Mesenchymal stem cell (in vitro differentiated cells and primary cell): Measurements from ENCODE around the gene FSTL4.

Source experiments
- DNase-seq: peaks from one replicate; pipeline ENCODE4 v3.0.0-alpha.2; 2013
- H2AFZ ChIP-seq: one replicate; pipeline ENCODE4 v1.6.1; 2013; ENCODE audit warnings: low read depth, mild to moderate bottlenecking, control low read depth, inconsistent platforms, low read length, moderate library complexity
- H2AK5ac ChIP-seq: 2 replicates; pipeline ENCODE4 v1.6.1; 2013; ENCODE audit warnings: low read length, moderate library complexity, mild to moderate bottlenecking, inconsistent platforms; ENCODE audit not compliant: severe bottlenecking
- H2BK120ac ChIP-seq: one replicate; pipeline ENCODE4 v1.6.1; 2013; ENCODE audit warnings: low read depth, mild to moderate bottlenecking, inconsistent platforms, low read length, moderate library complexity
- H2BK12ac ChIP-seq, 2 experiments: one replicate each; pipeline ENCODE4 v1.6.1; 2013; ENCODE audit warnings: inconsistent platforms in 2 of 2, low read length in 2 of 2, mild to moderate bottlenecking in 2 of 2, moderate library complexity in 2 of 2, control low read depth in 1 of 2
- H2BK15ac ChIP-seq: one replicate; pipeline ENCODE4 v1.6.1; 2013; ENCODE audit warnings: mild to moderate bottlenecking, low read depth, inconsistent platforms; ENCODE audit not compliant: poor library complexity, severe bottlenecking
- H2BK5ac ChIP-seq: 2 replicates; pipeline ENCODE4 v1.6.1; 2013; ENCODE audit warnings: low read depth, mild to moderate bottlenecking, low read length, control low read depth, inconsistent platforms; ENCODE audit not compliant: poor library complexity, severe bottlenecking
- H3K14ac ChIP-seq, 2 experiments: one replicate each; pipeline ENCODE4 v1.6.1; 2013; ENCODE audit warnings: inconsistent platforms in 2 of 2, low read length in 2 of 2, control low read depth in 1 of 2, mild to moderate bottlenecking in 1 of 2, moderate library complexity in 1 of 2
- H3K18ac ChIP-seq, 2 experiments: one replicate each; pipeline ENCODE4 v1.6.1; 2013; ENCODE audit warnings: inconsistent platforms in 2 of 2, low read length in 2 of 2, control low read depth in 1 of 2, low read depth in 1 of 2, mild to moderate bottlenecking in 1 of 2
- H3K23ac ChIP-seq, 2 experiments: one replicate each; pipeline ENCODE4 v1.6.1; 2013; ENCODE audit warnings: inconsistent platforms in 2 of 2, low read length in 2 of 2, mild to moderate bottlenecking in 2 of 2, moderate library complexity in 2 of 2, control low read depth in 1 of 2
- H3K27ac ChIP-seq: 2 replicates; pipeline ENCODE4 v1.5.1; 2013; ENCODE audit warnings: mild to moderate bottlenecking, moderate library complexity, low read length, control low read depth, inconsistent platforms; ENCODE audit not compliant: poor library complexity, severe bottlenecking
- H3K27me3 ChIP-seq, 2 experiments: 2 replicates each; pipeline versions ENCODE4 v1.6.1 to v1.7.0; 2013; ENCODE audit warnings: low read length in 2 of 2, mild to moderate bottlenecking in 2 of 2, moderate library complexity in 2 of 2, control low read depth in 1 of 2, inconsistent platforms in 1 of 2; ENCODE audit not compliant: control insufficient read depth in 1 of 2, insufficient read depth in 1 of 2
- H3K36me3 ChIP-seq, 2 experiments: 2 replicates each; pipeline versions ENCODE4 v1.6.1 to v1.7.0; 2013; ENCODE audit warnings: low read length in 2 of 2, control low read depth in 1 of 2, inconsistent platforms in 1 of 2, low read depth in 1 of 2, mild to moderate bottlenecking in 1 of 2; ENCODE audit not compliant: insufficient read depth in 2 of 2, control insufficient read depth in 1 of 2
- H3K4ac ChIP-seq, 2 experiments: one replicate each; pipeline ENCODE4 v1.6.1; 2013; ENCODE audit warnings: inconsistent platforms in 2 of 2, low read length in 2 of 2, mild to moderate bottlenecking in 2 of 2, moderate library complexity in 2 of 2, control low read depth in 1 of 2, low read depth in 1 of 2
- H3K4me1 ChIP-seq: 2 replicates; pipeline ENCODE4 v1.6.1; 2013; ENCODE audit warnings: low read depth, low read length, control low read depth; ENCODE audit not compliant: control insufficient read depth, insufficient read depth
- H3K4me2 ChIP-seq: 2 replicates; pipeline ENCODE4 v1.6.1; 2013; ENCODE audit warnings: low read length, mild to moderate bottlenecking, inconsistent platforms; ENCODE audit not compliant: poor library complexity, severe bottlenecking
- H3K4me3 ChIP-seq, 2 experiments: 2 replicates each; pipeline versions ENCODE4 v1.5.1 to v1.7.0; 2013; ENCODE audit warnings: low read length in 2 of 2, mild to moderate bottlenecking in 2 of 2, control low read depth in 1 of 2, low read depth in 1 of 2; ENCODE audit not compliant: insufficient read depth in 1 of 2
- H3K79me1 ChIP-seq: replicated peaks from 2 replicates; pipeline ENCODE4 v1.6.1; 2013; ENCODE audit warnings: mild to moderate bottlenecking, control low read depth, low read length, inconsistent platforms; ENCODE audit not compliant: poor library complexity, severe bottlenecking
- H3K9ac ChIP-seq: 2 replicates; pipeline ENCODE4 v1.7.0; 2013; ENCODE audit warnings: mild to moderate bottlenecking, low read length, moderate library complexity
- H3K9me3 ChIP-seq: 2 replicates; pipeline ENCODE4 v1.7.0; 2013; ENCODE audit warnings: mild to moderate bottlenecking, low read length; ENCODE audit not compliant: control insufficient read depth
- H4K8ac ChIP-seq: one replicate; pipeline ENCODE4 v1.6.1; 2013; ENCODE audit warnings: inconsistent platforms, mild to moderate bottlenecking, low read length, moderate library complexity
- H4K91ac ChIP-seq: one replicate; pipeline ENCODE4 v1.6.1; 2013; ENCODE audit warnings: mild to moderate bottlenecking, low read length, inconsistent platforms
- WGBS: methylation state at CpG from one replicate; pipeline ENCODE4 v1.1.7; 2013; ENCODE audit warnings: mixed read lengths; 5-methylcytosine and 5-hydroxymethylcytosine counted together

Gene FSTL4

GRCh38 chr5:133327946-133328401, 284.4 kb downstream of the FSTL4 start:
- H3K4me1 ChIP-seq = no peaks in the 10 kb centered on the region
- H4K8ac ChIP-seq = no peak overlapping the region
- H3K4me3 ChIP-seq = no peak overlapping the region
- no peak overlapping the region for H2BK15ac ChIP-seq
- H3K4ac ChIP-seq = no peak overlapping the region
- H3K4me2 ChIP-seq = no peak overlapping the region
- H3K9me3 ChIP-seq = no peaks in the 10 kb centered on the region
- H2BK5ac ChIP-seq = no peak overlapping the region
- H3K18ac ChIP-seq = no peak overlapping the region
- no peak overlapping the region for H2AK5ac ChIP-seq
- no peak overlapping the region for H2BK12ac ChIP-seq
- H2AFZ ChIP-seq = no peak overlapping the region
- H3K23ac ChIP-seq = no peak overlapping the region
- H3K27me3 ChIP-seq = peaks cover 48 to 87% of the 10 kb centered on the region in 2 experiments
- DNase-seq = no peak
- H4K91ac ChIP-seq = no peak overlapping the region
- H2BK120ac ChIP-seq = no peak overlapping the region
- no peaks in the 10 kb centered on the region for H3K36me3 ChIP-seq
- no peak overlapping the region for H3K27ac ChIP-seq
- H3K14ac ChIP-seq = no peak overlapping the region
- WGBS = 73% methylated on average over 4 of the region's 5 CpGs
- H3K9ac ChIP-seq = no peak overlapping the region
- H3K79me1 ChIP-seq = no peaks in the 10 kb centered on the region

- Histone ChIP-seq H3K4me3 (no peak overlapping the region), H2AK5ac (no peak overlapping the region), H3K27me3 (peaks cover 51 to 87% of the 10 kb centered on the region in 2 experiments), H4K8ac (no peak overlapping the region), H3K79me1 (no peaks in the 10 kb centered on the region), H3K36me3 (no peaks in the 10 kb centered on the region), H3K27ac (no peak overlapping the region), H3K9me3 (no peaks in the 10 kb centered on the region), H3K4me2 (no peak overlapping the region), H2BK12ac (no peak overlapping the region), H3K4ac (no peak overlapping the region), H3K23ac (no peak overlapping the region), H2BK5ac (no peak overlapping the region), H3K4me1 (no peaks in the 10 kb centered on the region), H4K91ac (no peak overlapping the region), H3K18ac (no peak overlapping the region), H2AFZ (no peak overlapping the region), H2BK120ac (no peak overlapping the region), H3K9ac (no peak overlapping the region), H2BK15ac (no peak overlapping the region), H3K14ac (no peak overlapping the region)
- 81% methylated on average over 5 of the region's 5 CpGs for WGBS
- DNase-seq = no peak
Measured at GRCh38 chr5:133326361-133326760, 286.0 kb downstream of the FSTL4 start.

- 88% methylated on average over 4 of the region's 5 CpGs for WGBS
- Histone ChIP-seq H2AK5ac (no peak overlapping the region), H3K23ac (no peak overlapping the region), H4K91ac (no peak overlapping the region), H2BK15ac (no peak overlapping the region), H3K9me3 (no peaks in the 10 kb centered on the region), H3K18ac (no peak overlapping the region), H3K4me3 (no peak overlapping the region), H2AFZ (no peak overlapping the region), H3K4ac (no peak overlapping the region), H3K79me1 (no peaks in the 10 kb centered on the region), H3K4me2 (no peak overlapping the region), H4K8ac (no peak overlapping the region), H3K9ac (no peak overlapping the region), H3K14ac (no peak overlapping the region), H3K4me1 (no peaks in the 10 kb centered on the region), H3K36me3 (no peaks in the 10 kb centered on the region), H2BK5ac (no peak overlapping the region), H2BK12ac (no peak overlapping the region), H3K27me3 (peaks cover 46 to 87% of the 10 kb centered on the region in 2 experiments), H3K27ac (no peak overlapping the region), H2BK120ac (no peak overlapping the region)
- no peak for DNase-seq
Measured at GRCh38 chr5:133325864-133326263, 286.5 kb downstream of the FSTL4 start.

GRCh38 chr5:133324926-133325325, 287.4 kb downstream of the FSTL4 start:
- H4K91ac ChIP-seq = no peak overlapping the region
- no peak overlapping the region for H3K23ac ChIP-seq
- no peak overlapping the region for H3K14ac ChIP-seq
- H3K18ac ChIP-seq = no peak overlapping the region
- H2BK5ac ChIP-seq = no peak overlapping the region
- H3K4ac ChIP-seq = no peak overlapping the region
- H3K4me1 ChIP-seq = no peaks in the 10 kb centered on the region
- no peaks in the 10 kb centered on the region for H3K36me3 ChIP-seq
- DNase-seq = no peak
- no peak overlapping the region for H2BK15ac ChIP-seq
- no peak overlapping the region for H3K9ac ChIP-seq
- no peak overlapping the region for H3K4me3 ChIP-seq
- no peak overlapping the region for H3K27ac ChIP-seq
- no peaks in the 10 kb centered on the region for H3K79me1 ChIP-seq
- no peak overlapping the region for H2BK12ac ChIP-seq
- H3K4me2 ChIP-seq = no peak overlapping the region
- 55% methylated on average over 4 of the region's 4 CpGs for WGBS
- peaks cover 43 to 84% of the 10 kb centered on the region in 2 experiments for H3K27me3 ChIP-seq
- no peak overlapping the region for H2AFZ ChIP-seq
- H2AK5ac ChIP-seq = no peak overlapping the region
- no peaks in the 10 kb centered on the region for H3K9me3 ChIP-seq
- no peak overlapping the region for H2BK120ac ChIP-seq
- H4K8ac ChIP-seq = no peak overlapping the region
